ENCODE data around the gene PRM1. TPM values are rescaled to one million over a fixed set of nuclear protein-coding genes. Genes with fewer than 3 reads are reported as not detected.

The PRM1 gene
- total and polyA plus RNA-seq, 2 of the 13 experiments (the other 11 are each of a cell fraction or from before 2014, with no cell fraction given), result not detected

DNA sequence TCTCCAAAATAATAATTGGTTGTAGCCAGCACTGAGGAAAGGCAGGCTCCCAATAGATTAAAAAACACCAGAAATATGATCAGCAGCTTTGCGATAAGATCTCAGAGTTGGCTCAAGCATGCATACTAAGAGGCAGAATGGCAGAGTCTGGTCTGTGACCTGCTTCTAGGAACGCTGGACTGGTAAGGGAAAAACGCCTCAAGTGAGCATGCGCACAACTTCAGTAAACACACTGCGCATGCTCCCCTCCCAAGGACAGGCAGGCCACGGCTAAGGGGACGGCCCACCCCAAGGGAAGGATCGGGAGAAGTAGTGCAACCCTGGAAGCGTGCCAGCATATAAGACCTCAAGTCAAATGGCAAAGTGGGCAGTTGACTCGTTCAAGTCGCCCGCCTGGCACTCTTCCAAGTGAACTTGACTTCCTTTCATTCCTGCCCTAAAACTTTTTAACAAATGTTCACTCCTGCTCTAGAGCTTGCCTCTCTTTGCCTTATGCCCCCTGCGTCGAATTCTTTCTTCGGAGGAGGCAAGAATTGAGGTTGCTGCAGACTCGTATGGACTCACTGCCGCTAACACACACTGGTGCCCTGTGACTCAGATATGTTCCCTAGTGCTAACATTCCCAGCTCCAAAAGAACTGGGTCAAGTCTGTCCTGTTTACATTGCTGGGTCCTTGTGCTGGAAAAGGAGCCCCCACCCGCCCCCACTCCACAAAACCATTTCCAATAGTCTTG lies 22.4 kb upstream of the PRM1 start (continued):
- TF ChIP-seq CTCF (CRISPR knock-in tag; IDR thresholded peaks at IDR 0.05), result no peak
- TF ChIP-seq ZEB1 (IDR thresholded peaks at IDR 0.05; ENCODE audit: insufficient replicate concordance, low read depth), result no peak
- TF ChIP-seq ATRX (CRISPR knock-in tag; IDR thresholded peaks at IDR 0.05; ENCODE audit: borderline replicate concordance), result no peak
- TF ChIP-seq MIER3 (CRISPR knock-in tag; IDR thresholded peaks at IDR 0.05; ENCODE audit: borderline replicate concordance), result no peak
- TF ChIP-seq AHR (CRISPR knock-in tag; IDR thresholded peaks at IDR 0.05), result no peak
- no peak for TF ChIP-seq AGO2 (optimal IDR thresholded peaks at IDR 0.05; ENCODE audit: low read depth, low read length)
- TF ChIP-seq, protein P1, sequence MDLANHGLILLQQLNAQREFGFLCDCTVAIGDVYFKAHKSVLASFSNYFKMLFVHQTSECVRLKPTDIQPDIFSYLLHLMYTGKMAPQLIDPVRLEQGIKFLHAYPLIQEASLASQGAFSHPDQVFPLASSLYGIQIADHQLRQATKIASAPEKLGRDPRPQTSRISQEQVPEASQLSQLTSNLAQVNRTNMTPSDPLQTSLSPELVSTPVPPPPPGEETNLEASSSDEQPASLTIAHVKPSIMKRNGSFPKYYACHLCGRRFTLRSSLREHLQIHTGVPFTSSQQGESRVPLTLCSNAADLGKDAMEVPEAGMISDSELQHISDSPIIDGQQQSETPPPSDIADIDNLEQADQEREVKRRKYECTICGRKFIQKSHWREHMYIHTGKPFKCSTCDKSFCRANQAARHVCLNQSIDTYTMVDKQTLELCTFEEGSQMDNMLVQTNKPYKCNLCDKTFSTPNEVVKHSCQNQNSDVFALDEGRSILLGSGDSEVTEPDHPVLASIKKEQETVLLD (CRISPR knock-in tag; IDR thresholded peaks at IDR 0.05; ENCODE audit: low read depth), result no peak
- TF ChIP-seq, protein P2, sequence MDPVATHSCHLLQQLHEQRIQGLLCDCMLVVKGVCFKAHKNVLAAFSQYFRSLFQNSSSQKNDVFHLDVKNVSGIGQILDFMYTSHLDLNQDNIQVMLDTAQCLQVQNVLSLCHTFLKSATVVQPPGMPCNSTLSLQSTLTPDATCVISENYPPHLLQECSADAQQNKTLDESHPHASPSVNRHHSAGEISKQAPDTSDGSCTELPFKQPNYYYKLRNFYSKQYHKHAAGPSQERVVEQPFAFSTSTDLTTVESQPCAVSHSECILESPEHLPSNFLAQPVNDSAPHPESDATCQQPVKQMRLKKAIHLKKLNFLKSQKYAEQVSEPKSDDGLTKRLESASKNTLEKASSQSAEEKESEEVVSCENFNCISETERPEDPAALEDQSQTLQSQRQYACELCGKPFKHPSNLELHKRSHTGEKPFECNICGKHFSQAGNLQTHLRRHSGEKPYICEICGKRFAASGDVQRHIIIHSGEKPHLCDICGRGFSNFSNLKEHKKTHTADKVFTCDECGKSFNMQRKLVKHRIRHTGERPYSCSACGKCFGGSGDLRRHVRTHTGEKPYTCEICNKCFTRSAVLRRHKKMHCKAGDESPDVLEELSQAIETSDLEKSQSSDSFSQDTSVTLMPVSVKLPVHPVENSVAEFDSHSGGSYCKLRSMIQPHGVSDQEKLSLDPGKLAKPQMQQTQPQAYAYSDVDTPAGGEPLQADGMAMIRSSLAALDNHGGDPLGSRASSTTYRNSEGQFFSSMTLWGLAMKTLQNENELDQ (CRISPR knock-in tag; IDR thresholded peaks at IDR 0.05; ENCODE audit: borderline replicate concordance), result no peak
- no peak for TF ChIP-seq GPBP1L1 (CRISPR knock-in tag; IDR thresholded peaks at IDR 0.05)
- TF ChIP-seq KDM3A (CRISPR knock-in tag; IDR thresholded peaks at IDR 0.05; ENCODE audit: low read depth), result 0 out of 2 replicates have a peak, but pooled peaks have one; percentile 20
- TF ChIP-seq GLI4 (CRISPR knock-in tag; IDR thresholded peaks at IDR 0.05; ENCODE audit: borderline replicate concordance), result no peak
- no peak for TF ChIP-seq MYC (CRISPR knock-in tag; IDR thresholded peaks at IDR 0.05; ENCODE audit: borderline replicate concordance)
- TF ChIP-seq PRPF4 (IDR thresholded peaks at IDR 0.05; ENCODE audit: low read depth, low read length, poor library complexity, severe bottlenecking), result no peak
- TF ChIP-seq HOXA3 (CRISPR knock-in tag; IDR thresholded peaks at IDR 0.05), result 0 out of 2 replicates have a peak, but pooled peaks have one; percentile 6
- TF ChIP-seq HOXD1 (CRISPR knock-in tag; IDR thresholded peaks at IDR 0.05), result no peak
- 0 out of 2 replicates have a peak, but pooled peaks have one; percentile 59 for TF ChIP-seq ZMYM3 (CRISPR knock-in tag; IDR thresholded peaks at IDR 0.05)
- TF ChIP-seq ZNF20 (CRISPR knock-in tag; IDR thresholded peaks at IDR 0.05), result no peak
- TF ChIP-seq TOPORS (CRISPR knock-in tag; IDR thresholded peaks at IDR 0.05), result no peak
- TF ChIP-seq, protein P3, sequence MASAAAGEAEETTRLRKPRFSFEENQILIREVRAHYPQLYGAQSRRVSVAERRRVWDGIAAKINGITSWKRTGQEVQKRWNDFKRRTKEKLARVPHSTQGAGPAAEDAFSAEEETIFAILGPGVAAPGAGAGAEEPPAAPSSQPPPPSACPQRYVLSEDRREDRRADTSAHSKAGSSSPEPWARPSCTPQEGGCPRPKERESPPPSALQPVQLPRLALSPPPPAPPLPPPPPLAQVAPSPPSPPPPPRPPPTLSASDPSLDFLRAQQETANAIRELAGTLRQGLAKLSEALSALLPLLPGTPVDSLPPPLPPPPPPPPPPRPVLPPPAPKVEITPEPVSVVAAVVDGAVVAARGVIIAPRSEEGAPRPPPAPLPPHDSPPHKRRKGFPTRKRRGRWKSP (CRISPR knock-in tag; IDR thresholded peaks at IDR 0.05), result no peak
- 0 out of 2 replicates have a peak, but pooled peaks have one; percentile 34 for TF ChIP-seq MED1 (CRISPR knock-in tag; IDR thresholded peaks at IDR 0.05)
